SK-N-SH treated with all-trans-retinoic acid at 6 μM for 48 hours (cell line): Measurements from ENCODE around the gene NOC4L.

Source experiments
- ATAC-seq: fragments of 200-7000 bp; cut with Tn5 transposase; 3 replicates; pipeline ENCODE4 v1.9.1; 2020; ENCODE audit warnings: mild to moderate bottlenecking, moderate library complexity
- ARNTL ChIP-seq: fragments of 450-650 bp; formaldehyde crosslinking; IDR thresholded peaks from 2 replicates; pipeline ENCODE4 v1.5.0; 2020; ENCODE audit warnings: low read depth, mild to moderate bottlenecking, moderate library complexity, borderline replicate concordance
- BACH2 ChIP-seq: fragments of 250-450 bp; sonication (Bioruptor Pico); IDR thresholded peaks from 2 replicates; pipeline ENCODE4 v1.9.0; 2021; ENCODE audit warnings: mild to moderate bottlenecking, borderline replicate concordance
- CSDC2 ChIP-seq: fragments of 250-450 bp; sonication (Bioruptor Pico); IDR thresholded peaks from 2 replicates; pipeline ENCODE4 v1.5.0; 2020; ENCODE audit warnings: mild to moderate bottlenecking, moderate library complexity
- ESRRG ChIP-seq: fragments of 250-450 bp; sonication (Bioruptor Pico); IDR thresholded peaks from 2 replicates; pipeline ENCODE4 v1.6.1; 2021; ENCODE audit warnings: mild to moderate bottlenecking
- GLIS3 ChIP-seq: fragments of 250-450 bp; sonication (Bioruptor Pico); IDR thresholded peaks from 2 replicates; pipeline ENCODE4 v1.5.0; 2020; ENCODE audit warnings: mild to moderate bottlenecking, moderate library complexity
- ISL1 ChIP-seq: fragments of 250-450 bp; sonication (Bioruptor Pico); IDR thresholded peaks from 2 replicates; pipeline ENCODE4 v2.1.2; 2022; ENCODE audit warnings: mild to moderate bottlenecking, moderate library complexity
- OSR1 ChIP-seq: fragments of 250-450 bp; sonication (Bioruptor Pico); IDR thresholded peaks from 2 replicates; pipeline ENCODE4 v1.8.0; 2022; ENCODE audit warnings: moderate library complexity, mild to moderate bottlenecking, inconsistent platforms
- PPARA ChIP-seq: fragments of 250-450 bp; sonication (Bioruptor Pico); IDR thresholded peaks from 2 replicates; pipeline ENCODE4 v1.5.0; 2020; ENCODE audit warnings: mild to moderate bottlenecking, borderline replicate concordance
- RARB ChIP-seq: fragments of 250-450 bp; sonication (Bioruptor Pico); IDR thresholded peaks from 2 replicates; pipeline ENCODE4 v1.8.0; 2021; ENCODE audit warnings: mild to moderate bottlenecking, moderate library complexity
- SNAI2 ChIP-seq: fragments of 250-450 bp; sonication (Bioruptor Pico); IDR thresholded peaks from 2 replicates; pipeline ENCODE4 v1.5.0; 2020; ENCODE audit warnings: mild to moderate bottlenecking, moderate library complexity
- TCF4 ChIP-seq: fragments of 250-450 bp; sonication (Bioruptor Pico); IDR thresholded peaks from 2 replicates; pipeline ENCODE4 v1.8.0; 2021; ENCODE audit warnings: mild to moderate bottlenecking, moderate library complexity, borderline replicate concordance
- ZC3H10 ChIP-seq: fragments of 250-450 bp; sonication (Bioruptor Pico); IDR thresholded peaks from 2 replicates; pipeline ENCODE4 v1.5.1; 2021; ENCODE audit warnings: mild to moderate bottlenecking, moderate library complexity
- ZFP3 ChIP-seq: fragments of 250-450 bp; sonication (Bioruptor Pico); IDR thresholded peaks from 2 replicates; pipeline ENCODE4 v1.5.0; 2020; ENCODE audit warnings: mild to moderate bottlenecking, moderate library complexity
- ZNF565 ChIP-seq: fragments of 450-650 bp; formaldehyde crosslinking; conservative IDR thresholded peaks from 2 replicates; pipeline ENCODE4 v1.5.0; 2020; ENCODE audit warnings: low read depth, mild to moderate bottlenecking, moderate library complexity
- ZNF70 ChIP-seq: fragments of 450-650 bp; formaldehyde crosslinking; IDR thresholded peaks from 2 replicates; pipeline ENCODE4 v1.5.0; 2020; ENCODE audit warnings: mild to moderate bottlenecking, moderate library complexity
- ZNF8 ChIP-seq: fragments of 450-650 bp; formaldehyde crosslinking; IDR thresholded peaks from 2 replicates; pipeline ENCODE4 v1.5.0; 2020; ENCODE audit warnings: mild to moderate bottlenecking, moderate library complexity
- TF ChIP-seq, protein P1 (sequence below): fragments of 250-450 bp; sonication (Bioruptor Pico); IDR thresholded peaks from 2 replicates; pipeline ENCODE4 v1.5.0; 2020; ENCODE audit warnings: mild to moderate bottlenecking, moderate library complexity
- TF ChIP-seq, protein P2 (sequence below): fragments of 250-450 bp; sonication (Bioruptor Pico); IDR thresholded peaks from 2 replicates; pipeline ENCODE4 v1.8.0; 2021; ENCODE audit warnings: low read depth, mild to moderate bottlenecking, moderate library complexity, borderline replicate concordance
- TF ChIP-seq, protein P3 (sequence below): fragments of 250-450 bp; sonication (Bioruptor Pico); IDR thresholded peaks from 2 replicates; pipeline ENCODE4 v1.5.1; 2021; ENCODE audit warnings: mild to moderate bottlenecking, moderate library complexity
- TF ChIP-seq, protein P4 (sequence below): fragments of 250-450 bp; sonication (Bioruptor Pico); IDR thresholded peaks from 2 replicates; pipeline ENCODE4 v1.8.0; 2020; ENCODE audit warnings: mild to moderate bottlenecking, moderate library complexity, borderline replicate concordance
- TF ChIP-seq, protein P5 (sequence below): fragments of 250-450 bp; sonication (Bioruptor Pico); IDR thresholded peaks from 2 replicates; pipeline ENCODE4 v1.5.1; 2020; ENCODE audit warnings: low read depth, mild to moderate bottlenecking, moderate library complexity

NOC4L gene

DNA sequence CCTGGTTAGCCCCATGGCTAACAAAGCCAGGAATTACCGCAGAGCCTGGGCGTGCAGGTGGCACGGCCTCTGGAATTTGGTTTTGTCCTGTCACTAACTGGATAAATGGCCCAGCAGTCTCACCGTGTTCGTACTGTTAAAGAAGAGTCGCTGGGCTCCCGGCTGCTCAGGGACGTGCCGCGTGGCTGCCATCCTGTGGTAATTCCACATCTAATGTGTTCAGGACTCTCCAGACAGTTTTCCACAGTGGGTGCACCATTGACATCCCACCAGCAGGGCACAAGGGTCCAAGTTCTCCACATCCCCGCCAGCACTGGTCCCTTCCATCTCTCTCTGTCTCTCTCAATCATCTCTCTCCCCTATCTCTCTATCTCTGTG lies 19.6 kb downstream of the NOC4L start:
- TF ChIP-seq TCF4 (no peak), ARNTL (CRISPR knock-in tag) (no peak), ISL1 (CRISPR knock-in tag) (no peak), ZC3H10 (CRISPR knock-in tag) (no peak), PPARA (CRISPR knock-in tag) (no peak), ZNF70 (CRISPR knock-in tag) (no peak)
- TF ChIP-seq, protein P1, sequence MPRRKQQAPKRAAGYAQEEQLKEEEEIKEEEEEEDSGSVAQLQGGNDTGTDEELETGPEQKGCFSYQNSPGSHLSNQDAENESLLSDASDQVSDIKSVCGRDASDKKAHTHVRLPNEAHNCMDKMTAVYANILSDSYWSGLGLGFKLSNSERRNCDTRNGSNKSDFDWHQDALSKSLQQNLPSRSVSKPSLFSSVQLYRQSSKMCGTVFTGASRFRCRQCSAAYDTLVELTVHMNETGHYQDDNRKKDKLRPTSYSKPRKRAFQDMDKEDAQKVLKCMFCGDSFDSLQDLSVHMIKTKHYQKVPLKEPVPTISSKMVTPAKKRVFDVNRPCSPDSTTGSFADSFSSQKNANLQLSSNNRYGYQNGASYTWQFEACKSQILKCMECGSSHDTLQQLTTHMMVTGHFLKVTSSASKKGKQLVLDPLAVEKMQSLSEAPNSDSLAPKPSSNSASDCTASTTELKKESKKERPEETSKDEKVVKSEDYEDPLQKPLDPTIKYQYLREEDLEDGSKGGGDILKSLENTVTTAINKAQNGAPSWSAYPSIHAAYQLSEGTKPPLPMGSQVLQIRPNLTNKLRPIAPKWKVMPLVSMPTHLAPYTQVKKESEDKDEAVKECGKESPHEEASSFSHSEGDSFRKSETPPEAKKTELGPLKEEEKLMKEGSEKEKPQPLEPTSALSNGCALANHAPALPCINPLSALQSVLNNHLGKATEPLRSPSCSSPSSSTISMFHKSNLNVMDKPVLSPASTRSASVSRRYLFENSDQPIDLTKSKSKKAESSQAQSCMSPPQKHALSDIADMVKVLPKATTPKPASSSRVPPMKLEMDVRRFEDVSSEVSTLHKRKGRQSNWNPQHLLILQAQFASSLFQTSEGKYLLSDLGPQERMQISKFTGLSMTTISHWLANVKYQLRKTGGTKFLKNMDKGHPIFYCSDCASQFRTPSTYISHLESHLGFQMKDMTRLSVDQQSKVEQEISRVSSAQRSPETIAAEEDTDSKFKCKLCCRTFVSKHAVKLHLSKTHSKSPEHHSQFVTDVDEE (CRISPR knock-in tag), result no peak
- TF ChIP-seq, all 23 proteins: peak for 0
- peak; percentile 21; the same call in 2 of the 3 replicates for ATAC-seq

DNA sequence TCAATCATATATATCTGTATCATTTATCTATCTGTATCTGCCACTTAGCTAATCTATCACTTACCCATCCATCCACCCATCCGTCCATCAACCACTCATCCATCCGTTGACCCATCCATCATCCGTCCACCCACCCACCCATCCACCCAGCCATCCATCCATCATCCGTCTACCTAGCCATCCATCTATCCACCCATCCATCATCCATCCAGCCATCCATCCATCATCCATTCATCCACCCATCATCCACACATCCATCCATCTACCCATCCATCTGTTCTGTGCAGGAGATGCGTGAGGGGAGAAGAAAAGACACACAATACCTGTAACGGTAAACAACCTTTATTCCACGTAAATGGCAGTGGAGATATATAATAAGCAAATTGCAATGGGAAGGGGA lies 20.2 kb downstream of the NOC4L start:
- TF ChIP-seq, protein P2, sequence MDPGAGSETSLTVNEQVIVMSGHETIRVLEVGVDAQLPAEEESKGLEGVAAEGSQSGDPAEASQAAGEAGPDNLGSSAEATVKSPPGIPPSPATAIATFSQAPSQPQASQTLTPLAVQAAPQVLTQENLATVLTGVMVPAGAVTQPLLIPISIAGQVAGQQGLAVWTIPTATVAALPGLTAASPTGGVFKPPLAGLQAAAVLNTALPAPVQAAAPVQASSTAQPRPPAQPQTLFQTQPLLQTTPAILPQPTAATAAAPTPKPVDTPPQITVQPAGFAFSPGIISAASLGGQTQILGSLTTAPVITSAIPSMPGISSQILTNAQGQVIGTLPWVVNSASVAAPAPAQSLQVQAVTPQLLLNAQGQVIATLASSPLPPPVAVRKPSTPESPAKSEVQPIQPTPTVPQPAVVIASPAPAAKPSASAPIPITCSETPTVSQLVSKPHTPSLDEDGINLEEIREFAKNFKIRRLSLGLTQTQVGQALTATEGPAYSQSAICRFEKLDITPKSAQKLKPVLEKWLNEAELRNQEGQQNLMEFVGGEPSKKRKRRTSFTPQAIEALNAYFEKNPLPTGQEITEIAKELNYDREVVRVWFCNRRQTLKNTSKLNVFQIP (CRISPR knock-in tag), result no peak
- TF ChIP-seq SNAI2 (CRISPR knock-in tag), result no peak
- TF ChIP-seq RARB (CRISPR knock-in tag), result no peak
- no peak for TF ChIP-seq ZC3H10 (CRISPR knock-in tag)
- TF ChIP-seq TCF4, result no peak
- TF ChIP-seq ARNTL (CRISPR knock-in tag), result no peak
- no peak for ATAC-seq

DNA sequence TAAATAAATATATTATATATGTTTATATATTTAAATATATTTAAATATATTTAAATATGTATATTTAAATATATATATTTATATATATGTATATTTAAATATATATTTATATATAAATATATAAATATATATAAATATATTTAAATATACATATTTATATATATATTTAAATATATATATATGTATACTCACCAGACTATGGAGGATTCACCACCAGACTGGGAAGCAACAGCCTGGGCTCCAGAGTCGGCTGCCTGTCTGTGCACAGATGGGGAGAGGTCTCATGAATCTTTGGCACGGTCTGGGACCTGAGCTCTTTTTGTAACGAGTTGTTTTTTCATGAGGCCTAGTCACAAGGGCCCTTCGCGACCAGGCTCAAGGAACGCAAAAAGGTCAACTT lies 21.3 kb downstream of the NOC4L start:
- no peak for ATAC-seq
- TF ChIP-seq, protein P2 (CRISPR knock-in tag), result no peak
- no peak for TF ChIP-seq SNAI2 (CRISPR knock-in tag)
- TF ChIP-seq, protein P3, sequence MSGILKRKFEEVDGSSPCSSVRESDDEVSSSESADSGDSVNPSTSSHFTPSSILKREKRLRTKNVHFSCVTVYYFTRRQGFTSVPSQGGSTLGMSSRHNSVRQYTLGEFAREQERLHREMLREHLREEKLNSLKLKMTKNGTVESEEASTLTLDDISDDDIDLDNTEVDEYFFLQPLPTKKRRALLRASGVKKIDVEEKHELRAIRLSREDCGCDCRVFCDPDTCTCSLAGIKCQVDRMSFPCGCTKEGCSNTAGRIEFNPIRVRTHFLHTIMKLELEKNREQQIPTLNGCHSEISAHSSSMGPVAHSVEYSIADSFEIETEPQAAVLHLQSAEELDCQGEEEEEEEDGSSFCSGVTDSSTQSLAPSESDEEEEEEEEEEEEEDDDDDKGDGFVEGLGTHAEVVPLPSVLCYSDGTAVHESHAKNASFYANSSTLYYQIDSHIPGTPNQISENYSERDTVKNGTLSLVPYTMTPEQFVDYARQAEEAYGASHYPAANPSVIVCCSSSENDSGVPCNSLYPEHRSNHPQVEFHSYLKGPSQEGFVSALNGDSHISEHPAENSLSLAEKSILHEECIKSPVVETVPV (CRISPR knock-in tag), result no peak
- TF ChIP-seq ZNF8 (CRISPR knock-in tag), result no peak
- no peak for TF ChIP-seq CSDC2
- TF ChIP-seq GLIS3 (CRISPR knock-in tag), result no peak
- no peak for TF ChIP-seq ARNTL (CRISPR knock-in tag)
- TF ChIP-seq RARB (CRISPR knock-in tag), result no peak
- TF ChIP-seq, protein P4, sequence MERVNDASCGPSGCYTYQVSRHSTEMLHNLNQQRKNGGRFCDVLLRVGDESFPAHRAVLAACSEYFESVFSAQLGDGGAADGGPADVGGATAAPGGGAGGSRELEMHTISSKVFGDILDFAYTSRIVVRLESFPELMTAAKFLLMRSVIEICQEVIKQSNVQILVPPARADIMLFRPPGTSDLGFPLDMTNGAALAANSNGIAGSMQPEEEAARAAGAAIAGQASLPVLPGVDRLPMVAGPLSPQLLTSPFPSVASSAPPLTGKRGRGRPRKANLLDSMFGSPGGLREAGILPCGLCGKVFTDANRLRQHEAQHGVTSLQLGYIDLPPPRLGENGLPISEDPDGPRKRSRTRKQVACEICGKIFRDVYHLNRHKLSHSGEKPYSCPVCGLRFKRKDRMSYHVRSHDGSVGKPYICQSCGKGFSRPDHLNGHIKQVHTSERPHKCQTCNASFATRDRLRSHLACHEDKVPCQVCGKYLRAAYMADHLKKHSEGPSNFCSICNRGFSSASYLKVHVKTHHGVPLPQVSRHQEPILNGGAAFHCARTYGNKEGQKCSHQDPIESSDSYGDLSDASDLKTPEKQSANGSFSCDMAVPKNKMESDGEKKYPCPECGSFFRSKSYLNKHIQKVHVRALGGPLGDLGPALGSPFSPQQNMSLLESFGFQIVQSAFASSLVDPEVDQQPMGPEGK (CRISPR knock-in tag), result no peak
- TF ChIP-seq PPARA (CRISPR knock-in tag), result no peak
- no peak for TF ChIP-seq TCF4
- TF ChIP-seq, protein P1 (CRISPR knock-in tag), result no peak
- TF ChIP-seq OSR1 (CRISPR knock-in tag), result no peak
- no peak for TF ChIP-seq ZNF565 (CRISPR knock-in tag)
- no peak for TF ChIP-seq ZFP3 (CRISPR knock-in tag)
- TF ChIP-seq ISL1 (CRISPR knock-in tag), result no peak
- no peak for TF ChIP-seq ESRRG (CRISPR knock-in tag)
- TF ChIP-seq ZC3H10 (CRISPR knock-in tag), result no peak
- TF ChIP-seq BACH2 (CRISPR knock-in tag), result no peak
- TF ChIP-seq, protein P5, sequence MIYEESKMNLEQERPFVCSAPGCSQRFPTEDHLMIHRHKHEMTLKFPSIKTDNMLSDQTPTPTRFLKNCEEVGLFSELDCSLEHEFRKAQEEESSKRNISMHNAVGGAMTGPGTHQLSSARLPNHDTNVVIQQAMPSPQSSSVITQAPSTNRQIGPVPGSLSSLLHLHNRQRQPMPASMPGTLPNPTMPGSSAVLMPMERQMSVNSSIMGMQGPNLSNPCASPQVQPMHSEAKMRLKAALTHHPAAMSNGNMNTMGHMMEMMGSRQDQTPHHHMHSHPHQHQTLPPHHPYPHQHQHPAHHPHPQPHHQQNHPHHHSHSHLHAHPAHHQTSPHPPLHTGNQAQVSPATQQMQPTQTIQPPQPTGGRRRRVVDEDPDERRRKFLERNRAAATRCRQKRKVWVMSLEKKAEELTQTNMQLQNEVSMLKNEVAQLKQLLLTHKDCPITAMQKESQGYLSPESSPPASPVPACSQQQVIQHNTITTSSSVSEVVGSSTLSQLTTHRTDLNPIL, result no peak
